ENCODE data around the gene SNX30.
"Not testable (repeated sequence)": the region's sequence is repeated elsewhere in the genome, so short reads cannot be mapped to it uniquely, and the experiment has no call there.

Gene SNX30

GRCh38 chr9:112750016-112750763 is at the start of gene SNX30:
SNX30 (plus strand) TSS chr9:112750760; CDS start chr9:112751002, 242 bp downstream.
- peak; percentile 72 for DNase-seq (ENCODE audit: low read depth)

GRCh38 chr9:112703304-112703703 is 47.3 kb upstream of the SNX30 start:
- no peak for DNase-seq (ENCODE audit: low read depth)

GRCh38 chr9:112705768-112706427 is 44.7 kb upstream of the SNX30 start:
- DNase-seq (ENCODE audit: low read depth): no peak

GRCh38 chr9:112711050-112711689 is 39.4 kb upstream of the SNX30 start:
- DNase-seq (ENCODE audit: low read depth): no peak

GRCh38 chr9:112712678-112713077 is 37.9 kb upstream of the SNX30 start:
- DNase-seq (ENCODE audit: low read depth): no peak

- DNase-seq (ENCODE audit: low read depth): peak; percentile 96
Observed at GRCh38 chr9:112717661-112718331, 32.8 kb upstream of the SNX30 start, which contains the start of gene INIP. INIP (minus strand) TSS chr9:112718117; CDS start chr9:112716485, 1,632 bp downstream.

GRCh38 chr9:112719241-112719691 is 31.3 kb upstream of the SNX30 start:
- DNase-seq (ENCODE audit: low read depth): no peak

- no peak for DNase-seq (ENCODE audit: low read depth)
Observed at GRCh38 chr9:112719696-112720095, 30.9 kb upstream of the SNX30 start.

GRCh38 chr9:112720113-112720780 is 30.3 kb upstream of the SNX30 start:
- DNase-seq (ENCODE audit: low read depth): no peak

- not testable (repeated sequence) for DNase-seq (ENCODE audit: low read depth)
Observed at GRCh38 chr9:112722749-112723148, 27.8 kb upstream of the SNX30 start.

GRCh38 chr9:112725961-112726360 is 24.6 kb upstream of the SNX30 start:
- no peak for DNase-seq (ENCODE audit: low read depth)

GRCh38 chr9:112726428-112726827 is 24.1 kb upstream of the SNX30 start:
- no peak for DNase-seq (ENCODE audit: low read depth)

GRCh38 chr9:112728401-112728800 is 22.2 kb upstream of the SNX30 start:
- no peak for DNase-seq (ENCODE audit: low read depth)

GRCh38 chr9:112731971-112732370 is 18.6 kb upstream of the SNX30 start:
- DNase-seq (ENCODE audit: low read depth): no peak

- DNase-seq (ENCODE audit: low read depth): no peak
Observed at GRCh38 chr9:112734892-112735291, 15.7 kb upstream of the SNX30 start.

- DNase-seq (ENCODE audit: low read depth): no peak
Observed at GRCh38 chr9:112743216-112743836, 7.2 kb upstream of the SNX30 start.

GRCh38 chr9:112744177-112744576 is 6.4 kb upstream of the SNX30 start:
- DNase-seq (ENCODE audit: low read depth): no peak

- no peak for DNase-seq (ENCODE audit: low read depth)
Observed at GRCh38 chr9:112747094-112747493, 3.5 kb upstream of the SNX30 start.

GRCh38 chr9:112750764-112751055 is 150 bp downstream of the SNX30 start:
- no peak for DNase-seq (ENCODE audit: low read depth)

GRCh38 chr9:112751056-112751795 is 666 bp downstream of the SNX30 start:
- DNase-seq (ENCODE audit: low read depth): peak; percentile 20
